Astrocyte of the cerebellum (primary cell): ENCODE results near the gene S1PR2.
"Not testable (repeated sequence)": the region's sequence is repeated elsewhere in the genome, so short reads cannot be mapped to it uniquely, and the experiment has no call there.

Source experiments
- DNase-seq: peaks from one replicate; pipeline ENCODE4 v3.0.0-alpha.2; 2011; ENCODE audit warnings: low read depth
- H3K4me3 ChIP-seq: 2 replicates; pipeline ENCODE4 v1.5.1; 2011; ENCODE audit warnings: mild to moderate bottlenecking, low read depth, low read length, moderate library complexity
- CTCF ChIP-seq: IDR thresholded peaks from 2 replicates; pipeline ENCODE4 v1.5.1; 2012; ENCODE audit warnings: low read length, low read depth, moderate library complexity, mild to moderate bottlenecking; ENCODE audit errors: missing control alignments
- in situ Hi-C: cut with HindIII; loops from 2 replicates; pipeline ENCODE4 v1.10.0; 2017; ENCODE audit warnings: low sequenced_read_pairs

S1PR2 gene

GRCh38 chr19:10238172-10238783 is 7.1 kb upstream of the S1PR2 start:
- TF ChIP-seq CTCF = no peak
- no peak overlapping the region for H3K4me3 ChIP-seq
- DNase-seq = no peak
- in situ Hi-C loops = no loop called here

GRCh38 chr19:10237702-10238101 is 6.6 kb upstream of the S1PR2 start:
- H3K4me3 ChIP-seq = no peak overlapping the region
- no peak for DNase-seq
- in situ Hi-C loops = no loop called here
- no peak for TF ChIP-seq CTCF

- H3K4me3 ChIP-seq, DNase-seq, in situ Hi-C loops: not testable (repeated sequence)
Observed at GRCh38 chr19:10235409-10235808, 4.3 kb upstream of the S1PR2 start.

GRCh38 chr19:10235003-10235402 is 3.9 kb upstream of the S1PR2 start:
- in situ Hi-C loops = no loop called here
- TF ChIP-seq CTCF = no peak

GRCh38 chr19:10233946-10234345 is 2.8 kb upstream of the S1PR2 start:
- no peak overlapping the region for H3K4me3 ChIP-seq
- no peak for TF ChIP-seq CTCF
- in situ Hi-C loops = no loop called here
- DNase-seq = no peak

More at GRCh38 chr19:10235003-10235402, 3.9 kb upstream of the S1PR2 start:
- no peak for DNase-seq
- H3K4me3 ChIP-seq = no peak overlapping the region

GRCh38 chr19:10231612-10232228 is 589 bp upstream of the S1PR2 start:
- no peak for TF ChIP-seq CTCF
- in situ Hi-C loops = no loop called here
- H3K4me3 ChIP-seq = peak overlapping the region; percentile 82
- DNase-seq = no peak

GRCh38 chr19:10230173-10230860 is 814 bp downstream of the S1PR2 start:
- no peak for DNase-seq

More at GRCh38 chr19:10230173-10230860, 814 bp downstream of the S1PR2 start:
- no peak for TF ChIP-seq CTCF
- in situ Hi-C loops = no loop called here
- H3K4me3 ChIP-seq = peak overlapping the region; percentile 82
